ENCODE measurements around the gene PNPLA5. TPM values are rescaled to one million over a fixed set of nuclear protein-coding genes. Genes with fewer than 3 reads are reported as not detected.

Gene PNPLA5
- total and polyA plus RNA-seq, 2 of the 8 experiments (the other 6 are each of a cell fraction or from before 2014, with no cell fraction given): 3.9 to 6.8 TPM

DNA sequence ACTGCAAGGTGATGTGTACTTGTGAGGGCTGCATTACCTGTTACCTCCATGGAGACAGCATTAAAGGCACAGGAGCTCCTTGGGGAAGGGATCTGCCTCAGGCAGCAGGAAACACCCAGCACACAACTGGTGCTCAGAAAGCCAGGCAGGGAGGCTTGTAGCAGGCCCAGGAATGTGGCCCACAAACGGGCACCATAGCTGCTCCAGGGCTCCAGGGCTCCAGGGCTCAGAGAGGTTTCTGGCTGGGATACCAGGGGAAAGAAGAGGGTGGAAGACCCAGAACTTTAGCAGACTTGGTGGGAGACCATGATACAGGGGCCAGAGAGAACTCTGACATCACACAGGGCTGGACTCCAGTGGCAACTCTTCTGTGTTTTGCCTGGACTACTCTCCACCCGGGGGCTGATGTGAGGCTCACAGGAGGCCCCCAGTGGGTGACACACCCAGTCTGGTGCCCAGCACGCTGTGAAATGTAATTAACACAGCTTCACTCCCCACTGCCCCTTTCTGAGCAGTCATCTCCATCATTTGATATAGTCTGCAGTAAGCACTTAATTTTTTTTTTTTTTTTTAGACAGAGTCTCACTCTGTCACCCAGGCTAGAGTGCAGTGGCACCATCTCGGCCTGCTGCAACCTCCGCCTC, 14.8 kb downstream of the PNPLA5 start:
- Histone ChIP-seq H2BK120ac (replicated peaks; ENCODE audit: low read depth, low read length) (no peak overlapping the region), H2BK15ac (ENCODE audit: low read length) (no peak overlapping the region), H2AK5ac (ENCODE audit: low read depth, low read length) (no peak overlapping the region), H3K9ac (replicated peaks in 1 of 4; ENCODE audit: extremely low read depth in 1 of 4, low read depth in 3 of 4, low read length in 3 of 4) (no peak overlapping the region), H3K4me3 (ENCODE audit: extremely low read depth in 1 of 4, insufficient read depth in 2 of 4, low read depth in 3 of 4, low read length in 4 of 4) (no peak overlapping the region), H2BK12ac (ENCODE audit: low read depth, low read length) (no peak overlapping the region), H3K14ac (ENCODE audit: insufficient read length) (no peak overlapping the region), H4K20me1 (replicated peaks in 1 of 2; ENCODE audit: control insufficient read depth in 1 of 2, insufficient read depth in 2 of 2, low read length in 2 of 2) (peaks cover 0 to 2% of the 10 kb centered on the region in 2 experiments), H3K9me3 (ENCODE audit: insufficient read depth in 2 of 2, low read depth in 1 of 2, low read length in 1 of 2) (peaks cover 0 to 3% of the 10 kb centered on the region in 2 experiments; a peak in 2 of 4 replicates), H2BK20ac (ENCODE audit: low read length) (no peak overlapping the region), H3K18ac (ENCODE audit: extremely low read depth, low read length) (no peak overlapping the region), H3K4me1 (replicated peaks in 1 of 4; ENCODE audit: control insufficient read depth in 3 of 4, insufficient read depth in 4 of 4, low read length in 3 of 4) (peaks cover 0 to 2% (median 0%) of the 10 kb centered on the region in 4 experiments; a peak in 1 of 7 replicates), H4K91ac (replicated peaks; ENCODE audit: insufficient read length, low read length) (no peak overlapping the region), H2AFZ (ENCODE audit: low read length) (no peak overlapping the region), H3K56ac (replicated peaks; ENCODE audit: insufficient read length, low read depth, low read length) (no peak overlapping the region), H3K79me1 (ENCODE audit: low read depth, low read length) (no peaks in the 10 kb centered on the region), H4K8ac (ENCODE audit: extremely low read depth, insufficient read depth, low read length) (no peak overlapping the region), H3K36me3 (ENCODE audit: control insufficient read depth in 2 of 4, insufficient read depth in 4 of 4, low read length in 3 of 4) (no peaks in the 10 kb centered on the region), H3K4me2 (ENCODE audit: insufficient read depth in 1 of 2, low read depth in 2 of 2, low read length in 2 of 2) (no peak overlapping the region), H3K79me2 (ENCODE audit: control insufficient read depth in 1 of 2, insufficient read depth in 2 of 2, low read length in 2 of 2) (no peaks in the 10 kb centered on the region), H3K27me3 (replicated peaks in 1 of 4; ENCODE audit: control insufficient read depth in 3 of 4, extremely low read depth in 1 of 4, insufficient read depth in 3 of 4, low read length in 3 of 4) (no peaks in the 10 kb centered on the region), H4K5ac (ENCODE audit: insufficient read length, low read depth, low read length) (no peak overlapping the region), H3K27ac (ENCODE audit: low read depth, low read length) (no peak overlapping the region), H2BK5ac (ENCODE audit: low read depth, low read length) (no peak overlapping the region), H3K23ac (ENCODE audit: insufficient read length) (no peak overlapping the region), H3K23me2 (ENCODE audit: low read depth, low read length) (no peaks in the 10 kb centered on the region), H3K4ac (replicated peaks; ENCODE audit: insufficient read length, low read depth, low read length) (no peak overlapping the region)
- DNase-seq (ENCODE audit: low read depth in 1 of 2, low spot score in 2 of 2) (no peak), FAIRE-seq (no peak)
- CTCF ChIA-PET (ENCODE audit: partially characterized antibody): interaction anchor here (0.6 to 1.0 kb wide), 7 partner anchors 8 to 361 kb away, joined by 3 to 5 read pairs (median 3); no protein-coding TSS in a partner anchor
- 91% methylated on average over 5 of the region's 5 CpGs; no CpG with 5 or more reads in 1 of the 2 experiments for WGBS, 2 experiments (ENCODE audit: extremely low coverage in 1 of 2, insufficient coverage in 1 of 2, insufficient read length in 1 of 2, insufficient replicate concordance in 2 of 2, low coverage in 1 of 2, low lambda C conversion rate in 2 of 2, missing lambda C conversion rate in 1 of 2)
- POLR2A ChIA-PET (ENCODE audit: partially characterized antibody): interaction anchor here (0.8 to 2.4 kb wide), 3 partner anchors 9 to 17 kb away, joined by 3 to 7 read pairs (median 3); no protein-coding TSS in a partner anchor
- no peak for TF ChIP-seq SP2 (IDR thresholded peaks at IDR 0.05; ENCODE audit: low read length)
- no peak for TF ChIP-seq SAP30 (IDR thresholded peaks at IDR 0.05; ENCODE audit: insufficient read depth, insufficient replicate concordance, low read length)
- TF ChIP-seq KDM4A (IDR thresholded peaks at IDR 0.05; ENCODE audit: low read depth, low read length, severe bottlenecking): no peak
- no peak for TF ChIP-seq SP1 (IDR thresholded peaks at IDR 0.05; ENCODE audit: low read depth, low read length)
- TF ChIP-seq CREB1 (IDR thresholded peaks at IDR 0.05): no peak
- no peak for TF ChIP-seq SP4 (IDR thresholded peaks at IDR 0.05; ENCODE audit: low read length)
- TF ChIP-seq HDAC2 (IDR thresholded peaks at IDR 0.05; ENCODE audit: borderline replicate concordance in 1 of 2, low read depth in 2 of 2, low read length in 2 of 2): no peak
- TF ChIP-seq ASH2L (IDR thresholded peaks at IDR 0.05; ENCODE audit: low read length): no peak
- no peak for TF ChIP-seq KDM5A (IDR thresholded peaks at IDR 0.05; ENCODE audit: low read length)
- no peak for TF ChIP-seq FOSL1 (IDR thresholded peaks at IDR 0.05; ENCODE audit: insufficient read depth, low read depth, low read length)
- no peak for TF ChIP-seq MAFK (IDR thresholded peaks at IDR 0.05; ENCODE audit: low read depth, low read length)
- no peak for TF ChIP-seq TAF1 (IDR thresholded peaks at IDR 0.05; ENCODE audit: low read depth, low read length)
- no peak for TF ChIP-seq BACH1 (IDR thresholded peaks at IDR 0.05; ENCODE audit: low read length)
- no peak for TF ChIP-seq PHF8 (conservative IDR thresholded peaks at IDR 0.05; ENCODE audit: low read depth, low read length)
